GM19099 (cell line): ENCODE data around the gene DOP1B.

ENCODE experiments used
- POLR2A ChIP-seq: IDR thresholded peaks from 3 replicates; pipeline ENCODE4 v1.6.1; 2011; ENCODE audit warnings: low read depth; ENCODE audit not compliant: insufficient read length; ENCODE audit errors: extremely low read depth

Gene DOP1B

DNA sequence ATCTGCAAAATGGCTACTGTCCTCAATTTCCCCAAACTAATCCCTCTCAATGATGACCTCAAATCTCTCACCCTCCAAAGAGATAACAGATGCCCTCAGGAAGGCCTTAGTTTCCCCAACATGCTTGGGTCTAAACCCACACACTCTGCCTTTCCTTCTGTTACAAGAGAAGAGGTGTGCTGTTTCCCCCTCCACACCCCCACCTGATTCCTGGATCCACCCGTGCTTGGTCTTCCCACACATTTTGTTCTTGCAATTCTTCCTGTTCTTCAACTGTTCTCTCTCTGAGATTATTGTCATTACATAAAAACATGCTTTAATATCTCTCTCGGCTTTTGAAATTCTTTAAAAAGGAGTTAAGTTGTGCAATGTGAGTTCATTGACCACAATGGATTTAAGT, 27.4 kb upstream of the DOP1B start:
- TF ChIP-seq POLR2A, result no peak

DNA sequence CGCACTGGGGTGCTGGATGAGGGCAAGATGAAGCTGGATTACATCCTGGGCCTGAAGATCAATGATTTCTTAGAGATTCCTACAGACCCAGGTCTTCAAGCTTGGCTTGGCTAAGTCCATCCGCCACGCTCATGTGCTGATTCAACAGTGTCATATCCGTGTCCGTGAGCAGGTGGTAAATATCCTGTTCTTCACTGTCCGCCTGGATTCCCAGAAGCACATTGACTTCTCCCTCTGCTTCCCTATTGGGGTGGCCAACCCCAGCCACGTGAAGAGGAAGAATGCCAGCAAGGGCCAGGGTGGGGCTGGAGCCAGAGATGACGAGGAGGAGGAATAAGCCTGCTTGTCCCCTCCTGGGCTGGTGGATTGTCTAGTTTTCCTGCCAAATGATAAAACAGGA, 23.9 kb upstream of the DOP1B start:
- TF ChIP-seq POLR2A, result no peak

DNA sequence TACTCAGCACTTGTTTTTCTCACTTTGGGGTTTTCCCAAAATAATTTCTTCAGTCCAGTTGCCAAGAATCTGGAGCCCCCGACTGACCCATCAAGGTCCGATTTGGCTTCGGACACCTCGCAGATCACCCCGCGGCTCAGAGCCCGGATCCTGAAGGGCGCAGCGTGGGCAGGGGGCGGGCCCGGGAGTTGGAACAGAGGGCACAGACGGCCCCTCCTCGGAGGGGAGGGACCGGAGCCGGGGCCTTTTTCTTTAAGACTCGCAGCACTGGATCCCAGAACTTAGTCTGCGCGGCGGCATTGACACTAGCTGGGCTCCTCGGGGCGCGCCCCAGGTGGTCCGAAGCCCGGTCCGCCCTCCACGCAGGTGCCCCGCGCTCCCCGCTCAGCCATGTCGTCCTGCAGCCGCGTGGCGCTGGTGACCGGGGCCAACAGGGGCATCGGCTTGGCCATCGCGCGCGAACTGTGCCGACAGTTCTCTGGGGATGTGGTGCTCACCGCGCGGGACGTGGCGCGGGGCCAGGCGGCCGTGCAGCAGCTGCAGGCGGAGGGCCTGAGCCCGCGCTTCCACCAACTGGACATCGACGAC, 21.7 kb upstream of the DOP1B start, which contains the start of gene CBR3:
TSS of gene CBR3 (plus strand) at position 277 of the 588 bp plus-strand sequence. CDS start at position 391, 114 bp downstream.
- TF ChIP-seq POLR2A, result no peak

- TF ChIP-seq POLR2A, result no peak
Observed at GRCh38 chr21:36135391-36136102, 21.1 kb upstream of the DOP1B start.

DNA sequence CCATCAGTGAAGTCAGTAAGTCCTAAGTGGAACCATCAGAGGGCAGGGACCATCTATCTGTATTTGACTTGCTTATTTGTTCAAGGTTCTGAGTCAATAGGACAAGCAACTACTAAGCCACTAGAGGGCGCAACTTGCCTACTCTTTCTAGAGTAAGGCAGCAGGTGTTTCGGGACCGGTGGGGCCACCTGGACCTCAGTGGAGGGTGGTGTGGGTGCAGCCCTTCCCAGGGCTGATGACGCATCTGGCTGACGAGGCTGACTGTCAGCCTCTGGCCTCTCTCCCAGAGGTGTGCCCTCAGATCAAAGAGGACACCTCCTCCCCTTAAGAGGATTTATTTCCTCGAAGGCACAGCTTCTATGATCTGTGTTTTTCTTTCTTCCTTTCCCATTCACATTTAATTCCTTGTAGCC, 15.1 kb upstream of the DOP1B start:
- no peak for TF ChIP-seq POLR2A

DNA sequence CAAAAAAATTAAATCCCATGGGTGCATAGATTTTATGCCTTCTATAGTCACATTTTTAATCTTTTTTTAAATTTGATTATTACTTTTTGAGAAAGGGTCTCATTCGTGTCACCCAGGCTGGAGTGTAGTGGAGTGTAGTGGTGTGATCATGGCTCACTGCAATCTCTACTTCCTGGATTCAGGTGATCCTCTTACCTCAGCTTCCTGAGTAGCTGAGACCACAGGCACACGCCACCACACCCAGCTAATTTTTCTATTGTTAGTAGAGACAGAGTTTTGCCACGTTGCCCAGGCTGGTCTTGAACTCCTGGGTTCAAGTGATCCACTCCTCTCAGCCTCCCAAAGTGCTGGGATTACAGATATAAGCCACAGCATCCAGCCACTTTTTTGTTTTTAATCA, 11.4 kb upstream of the DOP1B start:
- no peak for TF ChIP-seq POLR2A

GRCh38 chr21:36147911-36148310, 8.7 kb upstream of the DOP1B start:
- no peak for TF ChIP-seq POLR2A

GRCh38 chr21:36148886-36149285, 7.7 kb upstream of the DOP1B start:
- no peak for TF ChIP-seq POLR2A

DNA sequence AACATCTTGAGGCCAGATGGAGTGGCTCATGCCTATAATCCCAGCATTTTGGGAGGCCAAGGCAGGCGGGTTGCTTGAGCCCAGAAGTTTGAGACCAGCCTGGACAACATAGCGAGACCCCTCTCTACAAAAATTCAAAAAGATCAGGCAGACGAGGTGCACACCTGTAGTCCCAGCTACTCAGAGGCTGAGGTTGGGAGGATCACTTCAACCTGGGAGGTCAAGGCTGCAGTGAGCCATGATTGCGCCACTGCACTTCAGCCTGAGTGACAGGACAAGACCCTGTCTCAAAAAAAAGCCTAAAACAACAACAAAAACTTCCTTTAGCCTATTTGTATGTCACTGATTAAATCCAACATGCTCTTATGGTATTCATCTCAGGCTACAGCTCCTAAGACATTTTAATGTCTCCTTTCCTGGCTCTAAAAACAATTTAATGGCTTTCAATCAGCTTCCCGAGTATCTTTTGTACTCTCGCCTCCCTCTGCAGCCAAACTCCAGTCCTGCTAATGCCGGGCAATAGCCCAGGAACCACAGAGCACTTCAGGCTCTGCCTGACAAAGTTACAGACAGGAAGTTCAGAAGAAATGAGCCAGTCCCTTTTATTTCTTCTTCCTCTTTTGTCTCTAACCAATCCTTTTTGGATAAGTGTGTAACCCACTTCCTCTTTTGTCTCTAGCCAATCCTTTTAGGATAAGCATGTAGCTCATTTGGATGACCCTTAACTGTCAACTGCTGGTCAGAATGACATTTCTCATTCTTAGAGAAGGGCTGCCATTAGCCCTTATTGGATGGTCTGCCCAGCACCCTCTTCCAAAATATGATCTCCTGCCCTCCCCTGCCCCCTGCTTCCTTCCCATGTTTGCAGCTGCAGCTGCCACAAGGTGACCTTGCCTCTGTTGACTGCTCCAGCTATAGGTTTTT, 6.6 kb upstream of the DOP1B start:
- TF ChIP-seq POLR2A, result peak; percentile 40

DNA sequence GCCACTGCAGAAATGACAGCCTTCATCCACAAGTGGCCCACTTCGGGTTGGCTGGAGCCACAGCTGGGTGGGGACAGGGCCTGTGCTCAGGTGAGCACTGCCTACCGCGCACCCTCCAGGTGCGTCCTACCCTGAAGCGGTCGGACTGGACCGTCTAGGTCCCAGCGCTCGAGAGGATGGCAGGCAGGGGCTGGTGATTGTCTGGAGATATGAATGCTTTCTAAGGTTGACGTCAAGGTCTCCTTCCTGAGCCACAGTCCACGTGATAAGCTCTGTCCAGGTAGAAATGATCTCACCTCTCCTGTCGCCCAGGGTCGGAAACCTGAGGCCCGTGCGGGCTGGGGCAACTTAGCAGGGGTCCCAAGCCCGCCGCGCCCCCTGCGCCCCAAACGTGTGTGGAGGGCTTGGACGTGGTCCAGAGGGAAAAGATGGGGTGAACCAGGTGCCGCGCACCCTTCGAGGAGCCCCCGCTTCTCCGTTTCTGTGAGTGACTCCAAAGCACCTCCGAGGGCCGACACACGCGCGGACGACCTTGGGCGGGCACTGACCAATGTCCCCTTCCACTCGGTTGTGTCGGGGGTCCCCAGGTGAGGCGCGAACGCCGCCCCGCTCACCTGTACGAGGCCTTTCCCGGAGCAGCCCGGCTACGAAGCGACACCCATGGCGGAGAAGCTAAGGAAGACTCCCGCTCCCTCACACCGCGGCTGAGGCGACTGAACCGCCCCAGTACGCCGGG, 853 bp upstream of the DOP1B start:
- TF ChIP-seq POLR2A, result no peak

- TF ChIP-seq POLR2A, result no peak
Observed at GRCh38 chr21:36156339-36156814, 247 bp upstream of the DOP1B start.

GRCh38 chr21:36159356-36159921, 2.8 kb downstream of the DOP1B start:
- no peak for TF ChIP-seq POLR2A

DNA sequence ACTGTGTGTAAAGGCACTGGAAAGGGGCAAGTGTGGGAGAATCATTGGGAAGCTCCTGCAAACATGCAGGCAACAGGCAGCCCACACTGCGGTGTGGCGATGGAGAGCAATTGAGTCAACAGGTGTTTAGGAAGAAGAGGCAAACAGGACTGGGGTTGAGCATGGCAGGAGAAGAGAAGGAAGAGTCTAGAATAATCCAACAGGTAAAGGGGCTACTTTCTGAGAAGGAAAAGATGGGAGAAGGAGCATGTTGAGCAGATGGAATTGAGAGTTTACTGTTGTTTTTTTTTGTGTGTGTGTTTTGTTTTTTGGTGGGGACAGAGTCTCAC, 4.2 kb downstream of the DOP1B start:
- no peak for TF ChIP-seq POLR2A

GRCh38 chr21:36162631-36163030, 6.0 kb downstream of the DOP1B start:
- no peak for TF ChIP-seq POLR2A

- no peak for TF ChIP-seq POLR2A
Observed at GRCh38 chr21:36163750-36164741, 7.4 kb downstream of the DOP1B start.
